ENCODE data around the gene ABHD10. TPM values are rescaled to one million over a fixed set of nuclear protein-coding genes. Genes with fewer than 3 reads are reported as not detected.
"Not testable (repeated sequence)": the region's sequence is repeated elsewhere in the genome, so short reads cannot be mapped to it uniquely, and the experiment has no call there.

ABHD10 gene
- polyA plus RNA-seq, 12 donors = 22.7 to 30.8 (median 27.7) TPM; not detected in 1

DNA sequence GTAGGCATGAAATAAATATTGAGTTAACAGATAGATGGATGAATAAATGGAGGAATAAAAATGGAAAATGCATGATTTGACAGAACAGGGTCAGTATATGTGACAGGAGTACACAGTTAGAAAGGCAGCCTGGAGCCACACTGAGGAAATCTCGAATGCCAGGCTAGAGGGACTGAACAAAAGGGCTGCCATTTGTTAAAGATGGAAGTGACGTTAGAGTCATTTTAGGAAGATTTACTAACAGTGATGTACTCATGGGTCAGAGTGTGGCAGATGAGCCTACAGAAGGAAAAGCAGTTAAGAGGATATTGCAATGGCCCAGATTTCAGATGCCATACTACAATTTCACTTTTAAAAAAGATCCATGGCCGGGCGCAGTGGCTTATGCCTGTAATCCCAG is 48.3 kb downstream of the ABHD10 start:
- no peak for DNase-seq

DNA sequence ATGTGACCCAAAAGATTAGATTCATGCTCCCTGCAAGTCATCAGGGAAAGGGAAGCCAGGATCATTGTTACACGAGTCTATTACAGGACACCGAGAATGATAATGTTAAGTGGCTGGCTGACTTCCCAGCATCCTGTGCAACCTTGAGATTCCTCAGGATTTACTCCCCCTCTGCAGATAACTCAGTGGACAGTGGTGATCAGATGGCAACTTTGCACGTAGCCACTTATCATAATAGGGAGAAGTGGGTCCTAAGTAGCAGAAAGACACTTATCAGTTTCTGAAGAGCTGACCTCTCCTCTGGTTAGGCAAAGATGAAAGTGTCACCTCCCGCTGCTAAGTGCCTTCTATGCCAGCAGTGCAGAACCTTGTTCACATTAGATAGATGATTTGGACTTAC is 49.0 kb downstream of the ABHD10 start:
- DNase-seq = no peak

DNA sequence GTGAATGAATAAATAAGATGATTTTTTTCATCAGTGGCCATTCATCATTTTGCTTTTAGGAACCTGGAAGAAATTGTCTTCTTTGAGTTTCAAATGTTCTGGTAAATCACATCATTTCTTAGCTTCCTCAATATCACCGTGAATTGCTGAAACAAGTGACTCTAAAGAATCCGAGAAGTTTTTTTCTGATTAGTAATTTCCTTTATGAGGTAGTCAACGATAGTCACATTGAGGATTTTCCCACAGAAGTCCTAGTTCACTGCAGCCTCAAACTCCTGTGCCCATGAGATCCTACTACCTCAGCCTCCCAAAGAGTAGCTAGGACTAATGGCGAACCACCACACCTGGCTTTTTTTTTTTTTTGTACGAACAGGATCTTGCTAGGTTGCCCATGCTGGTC is 52.1 kb downstream of the ABHD10 start:
- DNase-seq = no peak

DNA sequence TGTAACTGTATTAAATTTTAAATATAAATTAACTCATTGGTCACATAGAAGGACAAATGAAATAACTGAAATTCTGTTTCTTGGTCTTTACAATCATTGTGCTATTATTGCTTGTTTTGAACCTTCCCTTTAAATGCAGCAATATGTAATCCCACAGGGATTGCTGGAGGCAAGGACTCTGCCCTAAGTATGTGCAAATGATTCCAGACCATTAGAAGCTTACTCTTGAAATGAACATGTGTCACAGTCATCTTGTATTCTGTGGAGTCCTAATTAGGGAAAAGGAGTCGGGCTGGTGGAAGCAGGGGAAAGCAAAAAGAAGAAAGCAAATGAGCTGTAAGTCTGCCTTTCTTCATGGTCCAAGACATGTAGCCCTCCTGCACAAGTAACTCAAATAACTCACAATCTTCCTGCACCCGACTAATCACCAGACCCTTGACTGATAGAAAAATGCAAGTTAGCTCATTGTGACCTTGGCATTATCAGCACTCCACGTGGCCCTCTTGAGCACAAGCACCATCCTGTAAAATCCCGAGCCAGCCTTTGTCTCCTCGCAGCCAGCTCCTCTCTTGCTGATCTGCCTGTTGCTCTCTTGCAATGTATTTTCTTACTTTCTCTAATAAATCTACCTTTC is 53.4 kb downstream of the ABHD10 start:
- DNase-seq = no peak

DNA sequence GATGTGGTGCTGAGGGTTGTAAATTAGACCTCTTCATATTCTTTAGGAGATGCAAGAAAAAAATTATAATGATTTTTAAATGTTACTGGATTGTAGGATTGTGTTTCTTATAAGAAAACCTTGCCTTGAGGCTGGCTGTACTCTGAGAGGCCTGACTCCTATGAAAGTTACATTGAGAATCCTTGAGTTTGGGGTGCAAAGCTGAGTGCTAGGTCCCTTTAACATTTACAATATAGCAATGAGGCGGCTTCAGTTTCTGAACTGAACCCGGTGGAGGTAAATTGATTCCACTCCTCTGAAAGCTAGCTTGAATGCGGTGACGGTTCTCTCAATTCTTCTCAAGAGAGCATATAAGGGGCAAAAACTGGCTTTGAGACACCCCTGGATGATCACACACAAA is 55.6 kb downstream of the ABHD10 start, which contains the start of gene TMPRSS7:
Gene TMPRSS7, plus strand, starts transcription at position 301 of the 400 bp plus-strand sequence. CDS start 110 bp downstream, outside the sequence.
- DNase-seq = no peak

DNA sequence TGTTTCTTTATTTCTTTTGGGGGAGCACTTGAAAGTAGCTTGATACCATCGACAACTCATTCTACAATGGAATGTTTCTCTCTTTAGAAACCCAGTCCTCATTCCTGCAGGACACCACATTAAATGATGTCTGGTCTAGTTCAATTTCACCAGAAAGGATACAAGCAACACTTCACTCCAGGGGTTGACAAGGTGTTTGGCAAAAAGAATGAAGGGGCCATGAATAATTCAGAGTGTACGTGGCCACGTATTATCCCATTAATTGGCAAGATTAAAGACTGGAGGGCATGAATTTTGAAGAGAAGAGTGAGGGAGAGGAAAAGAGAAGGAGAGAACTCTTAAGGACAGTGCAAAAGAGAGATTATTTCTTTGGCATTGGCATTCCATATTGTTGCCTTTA is 56.4 kb downstream of the ABHD10 start:
- DNase-seq = no peak

DNA sequence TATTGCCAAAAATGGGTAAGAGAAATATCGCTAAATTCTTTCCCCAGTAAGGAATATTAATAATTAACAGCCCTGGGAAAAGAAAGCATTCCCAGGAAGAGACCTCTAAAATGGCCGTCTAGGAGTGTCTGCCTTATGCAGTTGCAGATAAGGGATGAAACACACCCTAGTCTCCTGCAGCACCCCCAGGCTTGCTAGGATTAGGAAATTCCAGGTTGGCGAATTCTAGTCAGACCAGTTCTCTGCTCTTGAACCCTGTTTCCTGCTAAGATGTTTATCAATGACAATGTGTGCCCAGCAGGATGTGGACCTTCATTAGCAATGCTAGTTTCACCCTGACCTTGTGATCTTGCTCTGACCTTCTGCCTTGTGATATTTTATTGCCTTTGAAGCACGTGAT is 58.4 kb downstream of the ABHD10 start:
- DNase-seq = not testable (repeated sequence)

DNA sequence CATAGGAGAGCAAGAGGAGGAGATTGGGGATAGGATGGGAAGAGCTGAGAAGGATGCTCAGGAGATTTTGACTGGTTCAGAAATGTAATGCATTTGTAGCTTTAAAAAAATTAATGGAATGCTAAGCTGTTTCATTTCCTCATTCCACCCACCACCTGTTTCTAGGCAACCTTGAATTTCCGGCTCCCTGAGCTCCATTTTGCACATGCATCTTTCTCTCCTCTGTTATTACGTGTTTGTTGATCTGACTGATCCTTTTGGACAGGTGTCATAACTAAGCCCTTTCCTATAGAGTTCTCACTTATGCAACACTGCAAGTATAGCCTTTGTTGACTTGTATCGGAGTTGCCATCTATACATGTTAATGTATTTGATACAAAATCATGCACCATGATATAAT is 60.0 kb downstream of the ABHD10 start:
- no peak for DNase-seq

DNA sequence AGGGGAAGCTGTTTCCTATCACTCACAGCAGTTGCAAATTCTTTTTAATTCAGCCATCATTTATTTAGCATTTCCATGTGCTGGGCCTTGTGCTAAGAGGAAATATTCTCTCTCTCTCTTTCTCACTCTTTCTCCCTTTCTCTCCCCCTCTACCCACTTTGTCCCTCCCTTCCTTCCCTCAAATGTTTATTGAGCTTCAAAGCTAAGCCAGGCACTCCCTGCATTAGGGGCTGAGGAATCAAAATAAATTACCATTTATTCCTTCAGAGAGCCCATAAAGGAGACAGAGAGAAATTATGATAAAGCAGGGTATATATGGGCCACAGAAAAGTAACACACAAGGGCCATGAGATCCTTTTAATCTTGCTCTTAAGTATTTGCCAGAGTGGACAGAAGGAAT is 62.5 kb downstream of the ABHD10 start:
- no peak for DNase-seq

DNA sequence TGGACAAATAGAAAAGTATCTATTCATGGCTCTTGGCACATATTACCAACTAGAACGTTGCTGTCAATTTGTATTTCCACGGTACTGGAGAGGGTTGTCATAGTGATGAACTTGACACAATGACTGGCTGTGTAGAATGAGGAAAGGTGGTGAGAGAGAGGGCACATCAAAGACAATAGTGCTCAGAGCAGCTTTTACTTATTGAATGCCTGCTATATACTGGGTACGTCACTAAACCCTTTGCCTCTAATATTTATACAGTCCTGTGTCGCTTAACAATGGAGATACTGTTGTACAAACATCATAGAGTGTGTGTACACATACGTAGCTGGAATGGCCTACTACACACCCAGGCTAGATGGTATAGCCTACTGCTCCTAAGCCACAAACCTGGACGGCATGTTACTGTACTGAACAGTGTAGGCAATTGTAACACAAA is 64.0 kb downstream of the ABHD10 start:
- DNase-seq = no peak

Other genes starting within 250 kb of the ABHD10 start
- gene PHLDB2, start 119.8 kb upstream of the ABHD10 start, polyA plus RNA-seq (ENCODE audit: insufficient read length in 12 of 12) = 100 to 1,000 TPM in 1 of 12 donors, 10 to 100 TPM in 10, not detected in 1; 49.3 to 106 (median 72.6) TPM
- 1 to 10 TPM in 10 of 12 donors, not detected in 2; 2.9 to 6.3 (median 3.5) TPM for gene TAGLN3, start 19.9 kb downstream of the ABHD10 start, polyA plus RNA-seq (ENCODE audit: insufficient read length in 12 of 12)
- gene TMPRSS7, start 55.7 kb downstream of the ABHD10 start, polyA plus RNA-seq (ENCODE audit: insufficient read length in 12 of 12) = under 1 TPM in 1 of 12 donors, not detected in 11; 0.08 TPM
- 1 to 10 TPM in 11 of 12 donors, not detected in 1; 3.6 to 8.1 (median 4.2) TPM for gene C3orf52, start 107.4 kb downstream of the ABHD10 start, polyA plus RNA-seq (ENCODE audit: insufficient read length in 12 of 12)
- 1 to 10 TPM in 7 of 12 donors, under 1 TPM in 3, not detected in 2; 0.49 to 4.2 (median 1.1) TPM for gene GCSAM, start 154.2 kb downstream of the ABHD10 start, polyA plus RNA-seq (ENCODE audit: insufficient read length in 12 of 12)